PC-3 (cell line): ENCODE measurements around the gene DYNLT2B.

Source experiments
- EZH2 ChIP-seq: fragments of 300-600 bp; sonication (generic); IDR thresholded peaks from one replicate; pipeline ENCODE4 v1.6.1; 2017; ENCODE audit warnings: antibody characterized with exemption, mild to moderate bottlenecking, low read length; ENCODE audit not compliant: unreplicated experiment
- TF ChIP-seq, protein P1 (sequence below): fragments of 300-600 bp; sonication (generic); conservative IDR thresholded peaks from 2 replicates; pipeline ENCODE4 v1.5.1; 2017; ENCODE audit warnings: antibody characterized with exemption, low read depth, mild to moderate bottlenecking, low read length

DNA sequence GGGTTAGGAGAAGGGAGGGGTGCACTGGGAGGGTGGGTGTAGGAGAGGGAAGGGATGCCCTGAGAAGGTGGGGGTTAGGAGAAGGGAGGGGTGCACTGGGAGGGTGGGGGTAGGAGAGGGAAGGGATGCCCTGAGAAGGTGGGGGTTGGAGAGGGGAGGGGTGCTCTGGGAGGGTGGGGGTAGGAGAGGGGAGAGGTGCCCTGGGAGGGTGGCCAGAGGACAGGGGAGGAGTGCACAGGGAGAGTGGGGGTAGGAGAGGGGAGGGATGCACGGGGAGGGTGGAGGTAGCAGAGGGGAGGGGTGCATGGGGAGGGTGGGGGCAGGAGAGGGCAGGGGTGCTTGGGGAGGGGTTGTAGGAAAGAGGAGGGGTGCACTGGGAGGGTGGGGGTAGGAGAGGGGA, 16.9 kb upstream of the DYNLT2B start:
- TF ChIP-seq EZH2, result no peak
- TF ChIP-seq, protein P1, sequence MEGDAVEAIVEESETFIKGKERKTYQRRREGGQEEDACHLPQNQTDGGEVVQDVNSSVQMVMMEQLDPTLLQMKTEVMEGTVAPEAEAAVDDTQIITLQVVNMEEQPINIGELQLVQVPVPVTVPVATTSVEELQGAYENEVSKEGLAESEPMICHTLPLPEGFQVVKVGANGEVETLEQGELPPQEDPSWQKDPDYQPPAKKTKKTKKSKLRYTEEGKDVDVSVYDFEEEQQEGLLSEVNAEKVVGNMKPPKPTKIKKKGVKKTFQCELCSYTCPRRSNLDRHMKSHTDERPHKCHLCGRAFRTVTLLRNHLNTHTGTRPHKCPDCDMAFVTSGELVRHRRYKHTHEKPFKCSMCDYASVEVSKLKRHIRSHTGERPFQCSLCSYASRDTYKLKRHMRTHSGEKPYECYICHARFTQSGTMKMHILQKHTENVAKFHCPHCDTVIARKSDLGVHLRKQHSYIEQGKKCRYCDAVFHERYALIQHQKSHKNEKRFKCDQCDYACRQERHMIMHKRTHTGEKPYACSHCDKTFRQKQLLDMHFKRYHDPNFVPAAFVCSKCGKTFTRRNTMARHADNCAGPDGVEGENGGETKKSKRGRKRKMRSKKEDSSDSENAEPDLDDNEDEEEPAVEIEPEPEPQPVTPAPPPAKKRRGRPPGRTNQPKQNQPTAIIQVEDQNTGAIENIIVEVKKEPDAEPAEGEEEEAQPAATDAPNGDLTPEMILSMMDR, result no peak
